OCI-LY7 (cell line): Measurements from ENCODE around the gene WDR86. TPM values are rescaled to one million over a fixed set of nuclear protein-coding genes. Genes with fewer than 3 reads are reported as not detected.

Experiments used
- BruUV-seq: library from RNA; stranded (reverse); fragments of 400-500 nt; replicated peaks from 2 replicates; lab custom pipeline; 2021; lab: Mats Ljungman, UMichigan
- CTCF ChIA-PET: fragments of 300-600 bp; sonication (Branson Sonifier 250); formaldehyde crosslinking; loops from one replicate; lab custom pipeline; 2022; ENCODE audit warnings: antibody characterized with exemption; ENCODE audit not compliant: unreplicated experiment; lab: Charles Lee
- POLR2A ChIA-PET: fragments of 300-600 bp; sonication (Branson Sonifier 250); formaldehyde crosslinking; loops from one replicate; lab custom pipeline; 2022; ENCODE audit warnings: antibody characterized with exemption; lab: Charles Lee
- DNase-seq: peaks from one replicate; pipeline ENCODE4 v3.0.0-alpha.2; 2015; ENCODE audit warnings: low spot score
- H2AFZ ChIP-seq: fragments of 200-600 bp; sonication (generic), shearing (Covaris generic); 2 replicates; pipeline ENCODE4 v1.6.1; 2014; ENCODE audit warnings: mild to moderate bottlenecking, antibody characterized with exemption, low read length, moderate library complexity
- H3K27ac ChIP-seq: fragments of 200-600 bp; sonication (generic); 2 replicates; pipeline ENCODE4 v1.5.1; 2014; ENCODE audit warnings: mixed run types, low read depth, mild to moderate bottlenecking, moderate library complexity, low read length, inconsistent platforms; ENCODE audit not compliant: poor library complexity, severe bottlenecking
- H3K36me3 ChIP-seq: fragments of 200-600 bp; sonication (generic); 2 replicates; pipeline ENCODE4 v1.6.1; 2014; ENCODE audit warnings: mild to moderate bottlenecking, antibody characterized with exemption, low read length, moderate library complexity, mixed read lengths; ENCODE audit not compliant: insufficient read depth
- H3K4me1 ChIP-seq: fragments of 200-600 bp; sonication (generic); 2 replicates; pipeline ENCODE4 v1.5.1; 2014; ENCODE audit warnings: mild to moderate bottlenecking, low read length; ENCODE audit not compliant: insufficient read depth, poor library complexity, severe bottlenecking
- H3K4me2 ChIP-seq: fragments of 200-600 bp; sonication (generic); 2 replicates; pipeline ENCODE4 v1.6.1; 2014; ENCODE audit warnings: mild to moderate bottlenecking, low read length
- H3K4me3 ChIP-seq: fragments of 200-600 bp; sonication (generic); 2 replicates; pipeline ENCODE4 v1.5.1; 2014; ENCODE audit warnings: mild to moderate bottlenecking, low read depth, low read length; ENCODE audit not compliant: poor library complexity, severe bottlenecking
- H3K79me2 ChIP-seq: fragments of 200-600 bp; sonication (generic); 2 replicates; pipeline ENCODE4 v1.6.1; 2016; ENCODE audit warnings: low read depth, mild to moderate bottlenecking, low read length, moderate library complexity, mixed read lengths; ENCODE audit not compliant: insufficient read depth
- H3K9me2 ChIP-seq: fragments of 200-600 bp; sonication (generic); 2 replicates; pipeline ENCODE4 v1.6.1; 2016; ENCODE audit warnings: mild to moderate bottlenecking, low read length, mixed read lengths; ENCODE audit not compliant: insufficient read depth
- H3K9me3 ChIP-seq: fragments of 200-600 bp; sonication (generic); 2 replicates; pipeline ENCODE4 v1.6.1; 2014; ENCODE audit warnings: mild to moderate bottlenecking, mixed run types, low read length, mixed read lengths
- H4K20me1 ChIP-seq: fragments of 200-600 bp; sonication (generic); 2 replicates; pipeline ENCODE4 v1.6.1; 2014; ENCODE audit warnings: mild to moderate bottlenecking, antibody characterized with exemption, low read length, moderate library complexity, mixed read lengths; ENCODE audit not compliant: insufficient read depth
- EZH2phosphoT487 ChIP-seq: fragments of 200-600 bp; sonication (generic); IDR thresholded peaks from 2 replicates; pipeline ENCODE4 v1.6.1; 2018; ENCODE audit warnings: low read depth, borderline replicate concordance, mild to moderate bottlenecking, mixed run types, antibody characterized with exemption, low read length, moderate library complexity, mixed read lengths
- intact Hi-C: fragments of 100-400 bp; cut with micrococcal nuclease; formaldehyde crosslinking; loops from one replicate; pipeline ENCODE4 v1.10.0; 2022; ENCODE audit not compliant: unreplicated experiment
- total RNA-seq, 2 experiments: library from RNA; depleted of rRNA in 1 of 2; stranded (reverse); fragments of >200 nt in 1 of 2; shearing (Covaris generic) in 1 of 2; gene quantifications; 2 replicates each; pipeline ENCODE4 v1.2.3, GENCODE V29; 2014 to 2022
- TF ChIP-seq, protein P1 (sequence below): fragments of 200-600 bp; sonication (generic); conservative IDR thresholded peaks from 2 replicates; pipeline ENCODE4 v1.5.1; 2014; ENCODE audit warnings: mild to moderate bottlenecking, antibody characterized with exemption, low read length, moderate library complexity, mixed read lengths

The WDR86 gene
- total RNA-seq, 2 experiments from 2014 or later, result 0.44 to 0.51 TPM

DNA sequence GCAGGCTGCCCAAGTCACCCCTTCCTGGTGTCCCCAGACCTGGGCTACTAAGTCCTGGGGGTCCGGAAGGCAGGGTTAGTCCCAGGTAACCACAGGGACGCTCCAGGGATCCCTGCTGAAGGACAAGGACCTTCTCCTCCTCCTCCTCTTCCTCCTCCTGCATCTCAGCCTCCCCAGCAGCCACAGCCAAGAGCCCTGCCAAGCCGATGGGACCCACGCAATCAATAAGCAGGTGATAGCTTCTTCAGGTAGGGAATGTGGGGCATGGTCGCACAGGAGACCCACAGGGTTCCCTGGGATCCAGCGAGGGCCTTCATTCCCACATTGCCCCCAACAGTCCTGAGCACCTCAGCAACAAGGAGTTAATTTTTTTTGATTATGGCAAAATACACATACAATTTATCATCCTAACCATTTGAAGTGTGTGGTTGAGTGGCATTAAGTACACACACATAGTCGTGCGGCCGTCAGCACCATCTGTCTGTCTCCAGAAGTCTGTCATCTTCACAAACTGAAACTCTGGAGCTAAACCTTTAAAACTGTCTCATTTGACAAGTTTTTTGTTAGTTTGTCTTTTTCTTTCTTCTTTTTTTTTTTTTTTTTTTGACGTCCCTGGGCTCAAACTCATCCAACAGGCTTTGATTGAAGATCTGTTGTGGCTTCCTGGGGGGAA is 18.0 kb upstream of the WDR86 start:
- Histone ChIP-seq H3K4me3 (no peak overlapping the region), H3K9me2 (no peaks in the 10 kb centered on the region), H3K9me3 (no peaks in the 10 kb centered on the region), H2AFZ (no peak overlapping the region), H3K27ac (no peak overlapping the region), H4K20me1 (no peaks in the 10 kb centered on the region), H3K36me3 (no peaks in the 10 kb centered on the region), H3K4me2 (no peak overlapping the region), H3K79me2 (no peaks in the 10 kb centered on the region), H3K4me1 (peaks cover 9% of the 10 kb centered on the region)
- TF ChIP-seq EZH2phosphoT487, result no peak
- TF ChIP-seq, protein P1, sequence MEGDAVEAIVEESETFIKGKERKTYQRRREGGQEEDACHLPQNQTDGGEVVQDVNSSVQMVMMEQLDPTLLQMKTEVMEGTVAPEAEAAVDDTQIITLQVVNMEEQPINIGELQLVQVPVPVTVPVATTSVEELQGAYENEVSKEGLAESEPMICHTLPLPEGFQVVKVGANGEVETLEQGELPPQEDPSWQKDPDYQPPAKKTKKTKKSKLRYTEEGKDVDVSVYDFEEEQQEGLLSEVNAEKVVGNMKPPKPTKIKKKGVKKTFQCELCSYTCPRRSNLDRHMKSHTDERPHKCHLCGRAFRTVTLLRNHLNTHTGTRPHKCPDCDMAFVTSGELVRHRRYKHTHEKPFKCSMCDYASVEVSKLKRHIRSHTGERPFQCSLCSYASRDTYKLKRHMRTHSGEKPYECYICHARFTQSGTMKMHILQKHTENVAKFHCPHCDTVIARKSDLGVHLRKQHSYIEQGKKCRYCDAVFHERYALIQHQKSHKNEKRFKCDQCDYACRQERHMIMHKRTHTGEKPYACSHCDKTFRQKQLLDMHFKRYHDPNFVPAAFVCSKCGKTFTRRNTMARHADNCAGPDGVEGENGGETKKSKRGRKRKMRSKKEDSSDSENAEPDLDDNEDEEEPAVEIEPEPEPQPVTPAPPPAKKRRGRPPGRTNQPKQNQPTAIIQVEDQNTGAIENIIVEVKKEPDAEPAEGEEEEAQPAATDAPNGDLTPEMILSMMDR, result no peak
- DNase-seq, result no peak
- intact Hi-C loops, result no loop called here
- CTCF ChIA-PET, result no interaction called here
- no TSS peak for BruUV-seq
- POLR2A ChIA-PET, result interaction anchor here (0.7 kb wide), 1 partner anchor 75 kb away, joined by 3 read pairs; no protein-coding TSS in a partner anchor

GRCh38 chr7:151426904-151427704 is 17.3 kb upstream of the WDR86 start:
- H3K4me1 ChIP-seq, result peaks cover 7% of the 10 kb centered on the region

More at GRCh38 chr7:151426904-151427704, 17.3 kb upstream of the WDR86 start:
- Histone ChIP-seq H3K4me3 (no peak overlapping the region), H3K79me2 (no peaks in the 10 kb centered on the region), H4K20me1 (no peaks in the 10 kb centered on the region), H3K36me3 (no peaks in the 10 kb centered on the region), H2AFZ (no peak overlapping the region), H3K9me3 (no peaks in the 10 kb centered on the region), H3K4me2 (no peak overlapping the region), H3K27ac (no peak overlapping the region), H3K9me2 (no peaks in the 10 kb centered on the region)
- ChIA-PET CTCF (no interaction called here), POLR2A (no interaction called here)
- DNase-seq, result no peak
- no peak for TF ChIP-seq EZH2phosphoT487
- TF ChIP-seq, protein P1, result no peak
- intact Hi-C loops, result no loop called here
- no TSS peak for BruUV-seq
